Fibroblast of the aortic adventitia (primary cell): ENCODE data around the gene URI1. TPM values are rescaled to one million over a fixed set of nuclear protein-coding genes. Genes with fewer than 3 reads are reported as not detected.

ENCODE experiments used
- DNase-seq: peaks from one replicate; pipeline ENCODE4 v3.0.0-alpha.2; 2010; ENCODE audit warnings: low read depth
- H3K4me3 ChIP-seq: 2 replicates; pipeline ENCODE4 v1.5.1; 2011; ENCODE audit warnings: low read depth, mild to moderate bottlenecking, control low read depth, low read length, moderate library complexity
- total RNA-seq: library from RNA; depleted of rRNA; stranded (reverse); fragments of >200 nt; gene quantifications from 2 replicates; pipeline ENCODE4 v1.2.3, GENCODE V29; 2012; ENCODE audit warnings: low replicate concordance
- TF ChIP-seq, protein P1 (sequence below): IDR thresholded peaks from 2 replicates; pipeline ENCODE4 v1.5.1; 2011; ENCODE audit warnings: mild to moderate bottlenecking, low read length, control low read depth, inconsistent platforms; ENCODE audit not compliant: insufficient read depth

Gene URI1
- total RNA-seq, 1 donor, result 63.8 TPM

DNA sequence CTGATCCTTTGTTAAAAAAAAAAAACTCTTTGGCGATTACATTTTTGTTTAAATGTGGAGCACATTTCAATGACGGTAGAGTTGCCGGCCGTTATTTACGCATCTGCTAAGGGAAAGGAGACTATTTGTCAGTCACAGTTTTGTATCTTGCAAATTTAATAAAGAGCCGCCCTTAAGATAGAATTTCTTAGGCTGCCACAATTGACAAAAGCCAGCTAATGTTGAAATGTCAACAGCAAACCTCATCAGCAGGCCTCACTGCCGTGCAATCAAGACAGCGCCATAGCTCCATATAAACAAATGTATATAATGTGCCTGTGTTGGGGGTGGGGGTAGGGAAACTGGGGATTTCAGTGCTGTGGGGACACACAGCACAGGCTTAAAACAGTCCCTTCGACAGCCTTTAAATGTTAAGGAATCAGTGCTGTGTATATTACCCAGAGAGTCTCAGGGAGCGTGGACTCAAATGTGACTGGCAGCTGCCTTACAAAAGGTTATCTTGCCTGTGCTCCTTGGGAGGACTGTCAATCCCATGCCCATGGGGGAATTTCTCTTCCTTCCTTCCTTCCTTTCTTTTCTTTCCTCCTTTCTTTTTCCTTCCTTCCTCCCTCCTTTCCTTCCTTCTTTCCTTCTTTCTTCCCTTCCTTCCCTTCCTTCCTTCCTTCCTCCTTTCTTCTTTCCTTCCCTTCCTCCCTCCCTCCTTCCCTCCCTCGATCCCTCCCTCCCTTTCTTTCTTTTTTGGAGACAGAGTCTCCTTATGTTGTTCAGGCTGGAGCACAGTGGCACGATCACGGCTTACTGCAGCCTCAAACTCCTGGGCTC lies 108.0 kb downstream of the URI1 start:
- no peak for DNase-seq
- H3K4me3 ChIP-seq, result no peak overlapping the region
- TF ChIP-seq, protein P1, sequence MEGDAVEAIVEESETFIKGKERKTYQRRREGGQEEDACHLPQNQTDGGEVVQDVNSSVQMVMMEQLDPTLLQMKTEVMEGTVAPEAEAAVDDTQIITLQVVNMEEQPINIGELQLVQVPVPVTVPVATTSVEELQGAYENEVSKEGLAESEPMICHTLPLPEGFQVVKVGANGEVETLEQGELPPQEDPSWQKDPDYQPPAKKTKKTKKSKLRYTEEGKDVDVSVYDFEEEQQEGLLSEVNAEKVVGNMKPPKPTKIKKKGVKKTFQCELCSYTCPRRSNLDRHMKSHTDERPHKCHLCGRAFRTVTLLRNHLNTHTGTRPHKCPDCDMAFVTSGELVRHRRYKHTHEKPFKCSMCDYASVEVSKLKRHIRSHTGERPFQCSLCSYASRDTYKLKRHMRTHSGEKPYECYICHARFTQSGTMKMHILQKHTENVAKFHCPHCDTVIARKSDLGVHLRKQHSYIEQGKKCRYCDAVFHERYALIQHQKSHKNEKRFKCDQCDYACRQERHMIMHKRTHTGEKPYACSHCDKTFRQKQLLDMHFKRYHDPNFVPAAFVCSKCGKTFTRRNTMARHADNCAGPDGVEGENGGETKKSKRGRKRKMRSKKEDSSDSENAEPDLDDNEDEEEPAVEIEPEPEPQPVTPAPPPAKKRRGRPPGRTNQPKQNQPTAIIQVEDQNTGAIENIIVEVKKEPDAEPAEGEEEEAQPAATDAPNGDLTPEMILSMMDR, result no peak

DNA sequence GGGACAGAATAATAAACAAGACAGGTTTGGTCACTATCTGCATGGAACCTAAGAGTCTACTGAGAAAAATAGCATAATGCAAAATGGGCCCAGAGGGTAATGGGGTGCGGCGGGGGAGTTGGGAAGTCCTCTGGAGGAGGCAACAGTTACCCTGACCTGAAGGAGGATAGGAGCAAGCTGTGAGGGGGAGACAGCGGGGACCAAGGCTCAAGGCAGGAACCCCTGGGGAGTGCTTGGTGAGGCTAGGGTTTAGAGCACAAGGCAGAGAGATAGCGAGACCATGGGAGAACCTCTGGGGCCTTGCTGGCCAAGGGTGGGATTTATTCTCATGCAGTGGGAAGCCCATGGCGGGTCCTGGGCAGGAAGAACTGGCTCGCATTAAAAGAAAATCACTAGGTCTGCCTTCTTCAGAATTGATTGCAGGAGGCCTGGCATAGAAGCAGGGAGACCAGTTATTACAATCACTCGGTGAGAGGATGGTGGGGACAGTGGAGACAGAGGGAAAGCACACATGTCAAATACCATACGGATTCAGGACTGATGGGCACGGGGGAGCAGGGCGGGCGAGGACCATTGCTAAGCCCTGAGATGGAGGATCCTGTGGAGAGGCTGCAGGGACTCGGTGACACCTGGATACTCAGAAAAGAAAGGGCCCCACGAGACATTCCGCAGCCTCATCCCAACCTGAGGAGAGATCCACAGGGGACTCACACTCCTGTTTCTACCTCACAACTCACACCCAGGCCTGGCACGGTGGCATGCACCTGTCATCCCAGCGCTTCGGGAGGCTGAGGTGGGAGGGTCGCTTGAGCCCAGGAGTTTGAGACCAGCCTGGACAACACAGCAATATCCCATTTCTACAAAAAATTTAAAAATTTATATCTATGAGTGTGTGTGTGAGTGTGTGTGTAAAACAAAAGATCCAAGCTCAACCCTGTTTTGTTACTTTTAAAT lies 110.4 kb downstream of the URI1 start:
- TF ChIP-seq, protein P1, result no peak
- no peak overlapping the region for H3K4me3 ChIP-seq
- no peak for DNase-seq

GRCh38 chr19:30053558-30053957 lies 111.5 kb downstream of the URI1 start:
- no peak overlapping the region for H3K4me3 ChIP-seq
- TF ChIP-seq, protein P1, result no peak
- DNase-seq, result no peak

DNA sequence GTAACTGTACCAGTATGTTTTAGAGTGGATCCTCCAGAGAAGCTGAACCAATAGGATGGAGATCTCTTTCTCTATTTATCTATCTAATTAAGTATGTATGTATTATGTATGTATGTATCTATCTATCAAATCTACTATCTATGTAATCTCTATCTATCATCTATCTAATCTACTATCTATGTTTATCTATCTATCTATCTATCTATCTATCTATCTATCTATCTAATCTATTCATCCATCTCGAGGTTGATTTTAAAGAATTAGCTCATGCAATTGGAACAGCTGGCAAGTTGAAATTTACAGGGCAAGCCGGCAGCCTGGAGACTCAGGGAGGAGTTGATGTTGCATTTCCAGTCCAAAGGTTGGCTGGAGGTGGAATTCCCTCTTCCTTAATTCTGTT lies 112.2 kb downstream of the URI1 start:
- DNase-seq, result no peak

GRCh38 chr19:30056580-30056979 lies 114.5 kb downstream of the URI1 start:
- TF ChIP-seq, protein P1, result no peak
- DNase-seq, result no peak
- no peak overlapping the region for H3K4me3 ChIP-seq

More for the DNA sequence above, 112.2 kb downstream of the URI1 start:
- no peak overlapping the region for H3K4me3 ChIP-seq
- TF ChIP-seq, protein P1, result no peak

GRCh38 chr19:30059741-30060457 lies 117.9 kb downstream of the URI1 start:
- TF ChIP-seq, protein P1, result no peak
- no peak for DNase-seq
- H3K4me3 ChIP-seq, result no peak overlapping the region
